IMR-90 (cell line): ENCODE data around the gene ZNF398.

Experiments used
- RFX5 ChIP-seq: IDR thresholded peaks from 2 replicates; pipeline ENCODE4 v1.8.0; 2012; ENCODE audit warnings: low read depth, mild to moderate bottlenecking, low read length, moderate library complexity
- SMC3 ChIP-seq: fragments of 150-350 bp; IDR thresholded peaks from 2 replicates; pipeline ENCODE4 v1.6.1; 2016; ENCODE audit warnings: low read depth, mild to moderate bottlenecking, antibody characterized with exemption, low read length, moderate library complexity

DNA sequence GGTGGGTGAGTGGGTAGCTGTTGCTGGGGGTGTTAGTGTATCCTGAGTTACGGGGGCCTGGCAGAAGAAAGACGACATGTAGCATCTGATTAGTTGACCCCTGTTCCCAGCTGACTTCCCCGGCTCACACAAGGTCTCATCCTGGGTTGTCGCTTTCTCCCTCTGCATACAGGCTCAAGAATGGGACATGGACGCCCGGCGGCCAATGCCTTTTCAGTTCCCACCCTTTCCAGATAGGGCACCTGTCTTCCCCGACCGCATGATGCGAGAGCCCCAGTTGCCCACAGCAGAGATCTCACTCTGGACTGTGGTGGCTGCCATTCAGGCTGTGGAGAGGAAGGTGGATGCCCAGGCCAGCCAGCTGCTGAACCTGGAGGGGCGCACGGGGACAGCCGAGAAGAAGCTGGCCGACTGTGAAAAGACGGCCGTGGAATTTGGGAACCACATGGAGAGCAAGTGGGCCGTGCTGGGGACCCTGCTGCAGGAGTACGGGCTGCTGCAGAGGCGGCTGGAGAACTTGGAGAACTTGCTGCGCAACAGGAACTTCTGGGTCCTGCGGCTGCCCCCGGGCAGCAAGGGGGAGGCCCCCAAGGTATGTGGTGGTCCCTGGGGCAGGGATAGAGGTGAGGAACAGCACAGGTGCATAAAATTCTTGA lies 51.0 kb downstream of the ZNF398 start:
- TF ChIP-seq SMC3 (no peak), RFX5 (no peak)
